A673 (cell line): Measurements from ENCODE around the gene STIL.

Source experiments
- CTCF ChIP-seq: fragments of 300-800, 200-600 bp; sonication (generic); conservative IDR thresholded peaks from 2 replicates; pipeline ENCODE4 v1.5.1; 2017; ENCODE audit warnings: low read depth, mild to moderate bottlenecking, antibody characterized with exemption, low read length, moderate library complexity, mixed read lengths
- EZH2 ChIP-seq: fragments of 200-600 bp; sonication (generic); IDR thresholded peaks from 2 replicates; pipeline ENCODE4 v1.6.1; 2017; ENCODE audit warnings: borderline replicate concordance, low read depth, mild to moderate bottlenecking, mixed read lengths, antibody characterized with exemption, low read length; ENCODE audit not compliant: poor library complexity, severe bottlenecking

GRCh38 chr1:47333578-47333921 lies 19.6 kb upstream of the STIL start, which contains the start of gene CMPK1:
- TF ChIP-seq CTCF (peak; percentile 42), EZH2 (no peak)
